Upper lobe of left lung (tissue), 4 donors: ENCODE data around the gene NCOA4.

Experiments used
- CTCF ChIP-seq, 6 experiments: fragments of 450-650 bp in 4 of 6; fragments of 200-600 bp in 2 of 6; sonication (generic) in 2 of 6; IDR thresholded peaks; one replicate each; pipeline ENCODE4 v1.5.1; 2016 to 2019; ENCODE audit warnings: antibody characterized with exemption in 6 of 6
- POLR2A ChIP-seq, 4 donors: fragments of 450-650 bp; IDR thresholded peaks; one replicate each; pipeline ENCODE4 v1.5.1; 2016 to 2017; ENCODE audit warnings: antibody characterized with exemption in 4 of 4, mild to moderate bottlenecking in 2 of 4

GRCh38 chr10:46057038-46057437, 26.6 kb upstream of the NCOA4 start:
- TF ChIP-seq CTCF (IDR thresholded peaks at IDR 0.05): no peak
- no peak for TF ChIP-seq POLR2A (IDR thresholded peaks at IDR 0.05)
